Mucosa of rectum (tissue), 2 donors: ENCODE results near the gene CLMN.

Source experiments
- H3K27ac ChIP-seq, 2 donors: one replicate each; pipeline ENCODE4 v1.7.0; 2013; ENCODE audit warnings: inconsistent platforms in 2 of 2, low read depth in 2 of 2, low read length in 2 of 2
- H3K27me3 ChIP-seq, 2 donors: one replicate each; pipeline ENCODE4 v1.7.0; 2013; ENCODE audit warnings: low read length in 2 of 2; ENCODE audit not compliant: control insufficient read depth in 2 of 2, insufficient read depth in 2 of 2
- H3K36me3 ChIP-seq, 2 donors: one replicate each; pipeline ENCODE4 v1.7.0; 2013; ENCODE audit warnings: low read length in 2 of 2; ENCODE audit not compliant: control insufficient read depth in 2 of 2, insufficient read depth in 2 of 2
- H3K4me1 ChIP-seq, 2 donors: one replicate each; pipeline ENCODE4 v1.7.0; 2013; ENCODE audit warnings: low read length in 2 of 2, mild to moderate bottlenecking in 1 of 2; ENCODE audit not compliant: control insufficient read depth in 2 of 2, insufficient read depth in 2 of 2
- H3K4me3 ChIP-seq, 2 donors: one replicate each; pipeline ENCODE4 v1.7.0; 2013; ENCODE audit warnings: low read length in 2 of 2
- H3K9ac ChIP-seq, 2 donors: one replicate each; pipeline ENCODE4 v1.7.0; 2013; ENCODE audit warnings: low read length in 2 of 2, low read depth in 1 of 2, mild to moderate bottlenecking in 1 of 2
- H3K9me3 ChIP-seq, 2 donors: one replicate each; pipeline ENCODE4 v1.7.0; 2013; ENCODE audit warnings: low read length in 2 of 2; ENCODE audit not compliant: control insufficient read depth in 2 of 2
- donor health status: healthy.
- donor health status: Normal muscosa, but diverticular disease.

Gene CLMN

DNA sequence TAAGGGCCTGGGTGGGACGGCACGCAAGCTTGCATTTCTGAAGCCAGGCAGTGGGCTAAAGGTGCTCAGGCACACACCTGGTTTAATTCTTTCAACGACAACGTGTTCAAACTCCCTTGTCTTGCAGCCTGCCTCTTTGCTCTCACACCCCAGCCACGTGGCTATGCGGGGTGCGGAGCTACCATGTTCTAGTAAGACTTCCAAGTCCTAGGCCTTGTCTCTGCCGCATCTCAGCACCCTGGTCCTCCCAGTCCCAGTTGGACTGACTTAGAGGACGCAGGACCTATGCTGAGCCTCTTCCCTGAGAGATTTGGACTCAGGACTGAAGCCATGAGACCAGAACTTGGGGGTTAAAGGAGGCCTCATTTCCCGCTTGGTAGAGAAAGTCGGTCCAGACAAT, 62.2 kb downstream of the CLMN start:
- Histone ChIP-seq H3K36me3 (peaks cover 0 to 7% of the 10 kb centered on the region in 2 donors), H3K27me3 (no peaks in the 10 kb centered on the region), H3K27ac (no peak overlapping the region), H3K9ac (no peak overlapping the region), H3K4me1 (peaks cover 19 to 39% of the 10 kb centered on the region in 2 donors), H3K9me3 (no peaks in the 10 kb centered on the region), H3K4me3 (no peak overlapping the region)

DNA sequence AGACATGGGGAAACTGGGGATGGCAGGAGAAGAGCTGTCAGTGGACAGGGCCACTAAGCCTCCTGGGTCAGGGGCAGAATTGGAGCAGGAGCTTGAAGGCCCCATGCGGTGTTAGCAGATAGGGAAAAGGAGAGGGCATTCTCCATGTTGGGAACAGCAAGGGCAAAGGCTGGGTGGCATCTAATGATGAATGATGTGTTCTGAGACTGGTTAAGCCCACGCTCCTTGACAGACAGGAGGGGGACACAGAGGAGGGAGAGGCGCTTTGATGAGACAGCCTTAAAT, 63.0 kb downstream of the CLMN start:
- no peak overlapping the region for H3K9ac ChIP-seq
- H3K4me1 ChIP-seq, result peaks cover 19 to 46% of the 10 kb centered on the region in 2 donors
- H3K36me3 ChIP-seq, result peaks cover 0 to 7% of the 10 kb centered on the region in 2 donors
- H3K4me3 ChIP-seq, result no peak overlapping the region
- no peaks in the 10 kb centered on the region for H3K9me3 ChIP-seq
- H3K27me3 ChIP-seq, result no peaks in the 10 kb centered on the region
- peak overlapping the region; percentile 75 to 79 for H3K27ac ChIP-seq

DNA sequence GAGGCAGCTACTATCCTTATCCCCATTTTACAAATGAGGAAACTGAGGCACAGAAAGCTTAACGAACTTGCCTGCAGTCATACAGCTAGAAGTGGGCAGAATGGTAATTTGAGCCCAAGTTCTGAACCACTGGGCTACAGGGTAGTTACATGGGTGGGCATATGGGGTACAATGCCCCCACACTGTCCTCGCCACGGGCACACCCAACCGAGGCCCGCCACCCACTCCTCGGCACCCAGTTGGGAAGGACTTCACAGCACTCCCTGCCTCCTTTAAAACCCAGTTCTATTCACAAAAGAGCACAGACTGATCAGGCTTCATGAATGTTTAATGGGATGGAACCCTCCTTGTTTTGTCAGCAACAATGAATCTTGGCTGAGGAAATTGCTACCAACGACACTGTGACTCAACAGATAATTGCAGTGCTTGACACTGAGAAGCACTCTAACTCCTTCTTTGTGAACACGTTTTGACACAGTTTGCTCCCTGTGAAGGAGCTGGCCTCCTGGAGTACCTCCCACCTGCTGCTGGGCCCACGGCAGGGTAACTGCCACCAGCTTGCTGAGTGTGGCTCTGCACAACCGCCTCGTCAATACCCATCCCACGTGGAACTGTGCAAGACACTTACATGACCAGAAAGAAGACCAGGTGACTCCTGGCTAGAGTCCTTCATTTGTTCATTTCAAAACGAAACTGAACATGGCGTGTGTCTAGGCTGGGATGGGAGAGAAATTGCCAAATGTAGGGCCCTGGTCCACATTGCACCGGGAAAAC, 63.5 kb downstream of the CLMN start:
- peak overlapping the region; percentile 19 to 45 for H3K9ac ChIP-seq
- no peaks in the 10 kb centered on the region for H3K9me3 ChIP-seq
- H3K27me3 ChIP-seq, result no peaks in the 10 kb centered on the region
- peak overlapping the region; percentile 75 to 79 for H3K27ac ChIP-seq
- peaks cover 0 to 7% of the 10 kb centered on the region in 2 donors for H3K36me3 ChIP-seq
- H3K4me1 ChIP-seq, result peaks cover 19 to 46% of the 10 kb centered on the region in 2 donors
- no peak overlapping the region for H3K4me3 ChIP-seq

DNA sequence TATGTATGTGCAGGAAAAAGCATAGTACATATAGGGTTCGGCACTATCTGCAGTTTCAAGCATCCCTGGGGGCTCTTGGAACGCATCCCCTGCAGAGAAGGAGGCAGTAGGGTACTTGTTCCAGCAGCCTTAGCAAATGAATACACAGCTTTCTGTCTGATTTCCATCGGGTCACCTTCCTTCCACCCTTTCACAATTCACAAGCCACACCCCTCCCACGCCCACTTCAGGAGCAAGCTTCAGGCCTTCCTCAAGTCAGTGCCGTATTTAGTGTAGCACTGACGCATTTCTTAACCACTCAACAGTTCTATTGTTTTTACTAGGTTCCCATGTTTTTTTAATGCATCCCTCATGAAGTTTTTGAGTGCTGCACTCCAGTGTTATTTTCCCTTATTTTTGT, 64.2 kb downstream of the CLMN start:
- peaks cover 19 to 48% of the 10 kb centered on the region in 2 donors for H3K4me1 ChIP-seq
- H3K4me3 ChIP-seq, result peak overlapping the region in 1 of 2 donors; percentile 57
- H3K27me3 ChIP-seq, result no peaks in the 10 kb centered on the region
- peak overlapping the region; percentile 75 to 79 for H3K27ac ChIP-seq
- peak overlapping the region; percentile 2 to 54 for H3K9ac ChIP-seq
- no peaks in the 10 kb centered on the region for H3K9me3 ChIP-seq
- H3K36me3 ChIP-seq, result peaks cover 0 to 7% of the 10 kb centered on the region in 2 donors

DNA sequence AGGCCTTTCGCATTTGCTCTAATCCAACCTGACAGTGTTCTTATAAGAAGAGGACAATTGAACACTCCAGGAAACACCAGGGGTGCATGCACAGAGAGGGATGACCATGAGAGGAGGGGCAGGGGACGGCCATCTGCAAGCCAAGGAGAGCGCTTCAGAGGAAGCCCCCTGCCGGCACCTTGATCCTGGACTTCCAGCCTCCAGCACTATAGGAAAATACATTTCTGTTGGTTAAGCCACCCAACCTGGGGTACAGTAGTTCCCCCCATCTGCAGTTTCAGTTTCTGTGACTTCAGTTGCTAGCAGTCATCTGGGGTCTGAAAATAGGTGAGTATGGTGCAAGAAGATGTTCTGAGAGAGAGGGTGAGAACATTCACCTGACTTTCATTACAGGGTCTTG, 64.7 kb downstream of the CLMN start:
- Histone ChIP-seq H3K27me3 (no peaks in the 10 kb centered on the region), H3K36me3 (peaks cover 0 to 7% of the 10 kb centered on the region in 2 donors), H3K9ac (peak overlapping the region; percentile 2 to 54), H3K9me3 (no peaks in the 10 kb centered on the region), H3K4me1 (peaks cover 21 to 51% of the 10 kb centered on the region in 2 donors), H3K27ac (peak overlapping the region; percentile 75 to 79), H3K4me3 (peak overlapping the region in 1 of 2 donors; percentile 57)

DNA sequence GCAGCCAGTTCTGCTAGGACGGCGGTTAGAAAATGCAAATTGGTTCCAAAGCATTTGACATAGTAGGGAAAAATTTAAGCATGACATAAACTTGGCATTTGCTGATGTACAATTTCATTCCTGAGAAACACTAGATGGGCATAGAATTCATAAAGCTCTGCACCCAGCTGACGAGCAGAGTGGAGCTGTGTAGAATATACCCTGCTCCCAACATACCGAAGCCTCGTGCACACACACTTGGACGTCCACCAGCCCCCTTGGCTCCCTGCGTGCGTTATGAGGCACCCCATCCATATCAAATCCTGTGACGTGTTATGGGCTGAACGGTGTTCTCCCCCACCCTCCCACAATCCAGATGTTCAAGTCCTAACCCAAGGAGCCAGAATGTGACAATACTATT, 65.4 kb downstream of the CLMN start:
- H3K4me3 ChIP-seq, result no peak overlapping the region
- peaks cover 0 to 7% of the 10 kb centered on the region in 2 donors for H3K36me3 ChIP-seq
- no peak overlapping the region for H3K9ac ChIP-seq
- no peak overlapping the region for H3K27ac ChIP-seq
- H3K9me3 ChIP-seq, result no peaks in the 10 kb centered on the region
- H3K4me1 ChIP-seq, result peaks cover 23 to 49% of the 10 kb centered on the region in 2 donors
- no peaks in the 10 kb centered on the region for H3K27me3 ChIP-seq

DNA sequence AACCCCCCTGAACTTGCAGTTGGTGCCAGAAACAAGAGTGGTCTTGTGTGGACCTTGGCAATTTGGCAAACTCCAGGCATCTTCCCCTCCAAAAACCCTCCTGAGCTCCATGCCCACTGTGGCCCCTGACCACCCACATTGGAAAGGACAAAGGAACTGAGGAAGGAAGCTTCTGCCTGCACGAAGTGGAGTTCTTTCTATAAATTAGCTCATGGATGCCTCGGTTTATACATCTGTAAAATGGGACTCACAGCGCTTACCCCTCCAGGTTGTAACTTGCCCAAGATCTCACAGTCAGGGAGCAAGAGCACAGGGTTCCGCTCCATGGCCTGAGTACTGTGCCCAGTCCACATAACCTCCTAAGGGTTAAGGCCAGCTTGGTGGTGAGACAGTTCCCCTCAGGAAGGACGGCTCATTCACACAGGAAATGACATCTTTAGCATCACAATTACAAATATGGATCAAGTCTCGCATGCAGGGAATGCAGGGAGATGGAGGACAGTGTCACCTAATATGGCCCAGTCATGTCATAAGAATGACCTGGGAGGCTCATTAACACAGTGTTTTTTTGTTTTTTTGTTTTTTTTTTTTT, 66.6 kb downstream of the CLMN start:
- Histone ChIP-seq H3K27ac (peak overlapping the region in 1 of 2 donors; percentile 32), H3K4me3 (no peak overlapping the region), H3K36me3 (peaks cover 0 to 3% of the 10 kb centered on the region in 2 donors), H3K27me3 (no peaks in the 10 kb centered on the region), H3K9ac (no peak overlapping the region), H3K9me3 (no peaks in the 10 kb centered on the region), H3K4me1 (peaks cover 27 to 53% of the 10 kb centered on the region in 2 donors)

DNA sequence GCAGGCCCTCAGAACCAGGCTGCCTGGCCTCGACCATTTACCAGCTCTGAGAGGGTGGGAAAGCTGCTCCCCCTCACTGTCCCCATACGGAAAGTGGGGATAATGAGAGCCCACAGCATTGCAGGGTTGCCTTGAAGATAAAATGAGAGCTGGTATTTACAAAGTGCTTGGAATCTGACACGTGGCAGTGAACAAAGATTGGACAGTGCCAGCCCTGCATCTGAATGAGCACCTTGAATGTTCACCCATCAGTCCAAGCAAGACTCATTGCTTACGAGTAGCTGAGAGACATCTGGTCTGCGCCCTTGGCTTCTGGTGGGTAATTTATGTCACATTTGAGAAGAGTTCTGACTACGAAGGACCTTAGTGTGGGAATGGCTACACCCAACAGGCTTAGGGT, 67.5 kb downstream of the CLMN start:
- peaks cover 27 to 54% of the 10 kb centered on the region in 2 donors for H3K4me1 ChIP-seq
- no peak overlapping the region for H3K4me3 ChIP-seq
- H3K27ac ChIP-seq, result peak overlapping the region in 1 of 2 donors; percentile 11
- H3K9me3 ChIP-seq, result no peaks in the 10 kb centered on the region
- H3K36me3 ChIP-seq, result no peaks in the 10 kb centered on the region
- H3K27me3 ChIP-seq, result no peaks in the 10 kb centered on the region
- H3K9ac ChIP-seq, result no peak overlapping the region

DNA sequence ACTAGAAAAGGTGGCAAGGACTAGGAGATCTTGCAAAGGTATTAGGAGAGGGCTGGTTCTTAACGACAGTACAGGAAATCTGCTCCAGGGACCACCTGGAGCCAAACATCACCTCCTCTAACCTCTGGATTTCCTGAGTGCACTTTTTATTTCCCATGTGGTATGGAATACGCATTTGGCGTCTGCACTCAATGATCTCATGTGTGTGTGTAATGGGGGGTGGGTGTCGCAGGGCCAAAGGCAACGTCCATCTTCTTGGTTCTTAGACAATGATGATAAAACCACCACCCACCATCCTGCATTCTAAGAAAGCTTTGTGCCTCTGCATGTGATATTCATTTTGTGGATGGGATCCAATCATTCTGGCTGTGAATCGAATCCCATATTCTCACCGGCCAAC, 68.8 kb downstream of the CLMN start:
- no peak overlapping the region for H3K4me3 ChIP-seq
- no peaks in the 10 kb centered on the region for H3K36me3 ChIP-seq
- H3K9me3 ChIP-seq, result no peaks in the 10 kb centered on the region
- H3K4me1 ChIP-seq, result peaks cover 22 to 48% of the 10 kb centered on the region in 2 donors
- H3K27ac ChIP-seq, result no peak overlapping the region
- no peak overlapping the region for H3K9ac ChIP-seq
- no peaks in the 10 kb centered on the region for H3K27me3 ChIP-seq

DNA sequence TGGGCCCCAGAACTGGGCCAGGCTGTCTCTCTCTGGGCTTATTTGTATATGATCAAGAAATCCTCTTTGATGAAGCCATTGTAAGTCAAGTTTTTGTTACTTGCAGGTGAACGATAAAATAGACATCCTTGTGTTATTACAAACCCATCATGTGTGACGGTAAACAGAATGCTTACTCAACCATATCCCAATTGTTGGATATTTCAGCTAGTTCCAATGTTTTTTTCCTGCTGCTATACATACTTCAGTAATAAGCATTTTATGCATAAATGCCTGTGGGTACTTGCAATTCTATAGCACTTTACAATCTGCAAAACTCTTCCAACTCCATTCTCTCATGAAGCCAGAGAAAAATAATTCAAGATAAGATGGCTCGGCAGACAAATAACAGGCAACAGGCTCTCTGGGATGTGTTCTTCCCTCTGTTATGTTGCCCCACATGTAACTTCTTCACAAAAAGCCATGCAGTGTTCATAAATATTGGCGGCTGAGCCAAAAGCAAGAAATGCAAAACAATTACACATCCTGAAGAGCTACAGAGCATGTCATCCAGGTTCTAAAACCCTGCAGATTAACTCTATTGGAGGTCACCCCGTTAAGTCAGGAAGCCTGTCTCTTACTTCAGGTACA, 69.5 kb downstream of the CLMN start:
- peak overlapping the region in 1 of 2 donors; percentile 25 for H3K9ac ChIP-seq
- H3K36me3 ChIP-seq, result no peaks in the 10 kb centered on the region
- peaks cover 18 to 41% of the 10 kb centered on the region in 2 donors for H3K4me1 ChIP-seq
- H3K9me3 ChIP-seq, result no peaks in the 10 kb centered on the region
- H3K27ac ChIP-seq, result peak overlapping the region; percentile 83 to 85
- no peaks in the 10 kb centered on the region for H3K27me3 ChIP-seq
- no peak overlapping the region for H3K4me3 ChIP-seq
